Osteocyte (in vitro differentiated cells): ENCODE results near the gene ITGA11. TPM values are rescaled to one million over a fixed set of nuclear protein-coding genes. Genes with fewer than 3 reads are reported as not detected.

Experiments
- DNase-seq: peaks from one replicate; pipeline ENCODE4 v3.0.0; 2021; ENCODE audit warnings: mixed read lengths; ENCODE audit not compliant: unreplicated experiment; ENCODE audit errors: extremely low spot score
- H3K27ac Mint-ChIP-seq: one replicate; pipeline ENCODE4 v1.8.0; 2021; ENCODE audit warnings: mild to moderate bottlenecking, mixed read lengths; ENCODE audit not compliant: unreplicated experiment
- H3K27me3 Mint-ChIP-seq: one replicate; pipeline ENCODE4 v1.8.0; 2021; ENCODE audit warnings: mixed read lengths; ENCODE audit not compliant: unreplicated experiment
- H3K36me3 Mint-ChIP-seq: one replicate; pipeline ENCODE4 v1.8.0; 2021; ENCODE audit warnings: mixed read lengths; ENCODE audit not compliant: unreplicated experiment
- H3K4me1 Mint-ChIP-seq: one replicate; pipeline ENCODE4 v1.8.0; 2021; ENCODE audit warnings: mixed read lengths; ENCODE audit not compliant: unreplicated experiment
- H3K4me3 Mint-ChIP-seq: one replicate; pipeline ENCODE4 v1.8.0; 2021; ENCODE audit warnings: mild to moderate bottlenecking, moderate library complexity, mixed read lengths; ENCODE audit not compliant: unreplicated experiment
- H3K9me3 Mint-ChIP-seq: one replicate; pipeline ENCODE4 v1.8.0; 2021; ENCODE audit warnings: mixed read lengths; ENCODE audit not compliant: unreplicated experiment
- total RNA-seq: library from RNA; stranded (reverse); gene quantifications from 2 replicates; pipeline ENCODE4 v1.2.1, GENCODE V29; 2021
- TF ChIP-seq, protein P1 (sequence below): fragments of 200-600 bp; sonication (generic); IDR thresholded peaks from 2 replicates; pipeline ENCODE4 v1.5.0; 2021; ENCODE audit warnings: antibody characterized with exemption, mild to moderate bottlenecking, moderate library complexity

ITGA11 gene
- total RNA-seq, 1 donor from 2014 or later = 1,149 TPM

DNA sequence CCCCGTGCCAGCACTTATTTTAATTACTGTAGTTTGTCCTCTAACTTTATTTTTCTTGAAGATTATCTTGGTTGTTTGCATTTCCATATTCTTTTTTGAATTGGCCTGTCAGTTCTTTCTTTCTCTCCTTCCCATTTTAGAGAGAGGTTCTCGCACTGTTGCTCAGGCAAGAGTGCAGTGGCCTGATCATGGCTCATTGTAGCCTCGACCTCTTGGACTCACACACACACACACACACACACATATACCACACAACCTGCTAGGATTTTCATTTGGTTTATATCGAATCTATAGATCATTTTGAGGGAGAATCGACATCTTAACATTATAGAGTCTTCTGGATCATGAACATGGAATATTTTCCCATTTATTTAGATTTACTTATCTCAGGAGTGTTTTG, 145.7 kb downstream of the ITGA11 start:
- peaks cover 77% of the 10 kb centered on the region for H3K4me1 Mint-ChIP-seq
- H3K27ac Mint-ChIP-seq = peak overlapping the region; percentile 75
- H3K4me3 Mint-ChIP-seq = peak overlapping the region; percentile 2
- DNase-seq = no peak
- H3K36me3 Mint-ChIP-seq = peaks cover 55% of the 10 kb centered on the region
- peaks cover 5% of the 10 kb centered on the region for H3K9me3 Mint-ChIP-seq
- TF ChIP-seq, protein P1, sequence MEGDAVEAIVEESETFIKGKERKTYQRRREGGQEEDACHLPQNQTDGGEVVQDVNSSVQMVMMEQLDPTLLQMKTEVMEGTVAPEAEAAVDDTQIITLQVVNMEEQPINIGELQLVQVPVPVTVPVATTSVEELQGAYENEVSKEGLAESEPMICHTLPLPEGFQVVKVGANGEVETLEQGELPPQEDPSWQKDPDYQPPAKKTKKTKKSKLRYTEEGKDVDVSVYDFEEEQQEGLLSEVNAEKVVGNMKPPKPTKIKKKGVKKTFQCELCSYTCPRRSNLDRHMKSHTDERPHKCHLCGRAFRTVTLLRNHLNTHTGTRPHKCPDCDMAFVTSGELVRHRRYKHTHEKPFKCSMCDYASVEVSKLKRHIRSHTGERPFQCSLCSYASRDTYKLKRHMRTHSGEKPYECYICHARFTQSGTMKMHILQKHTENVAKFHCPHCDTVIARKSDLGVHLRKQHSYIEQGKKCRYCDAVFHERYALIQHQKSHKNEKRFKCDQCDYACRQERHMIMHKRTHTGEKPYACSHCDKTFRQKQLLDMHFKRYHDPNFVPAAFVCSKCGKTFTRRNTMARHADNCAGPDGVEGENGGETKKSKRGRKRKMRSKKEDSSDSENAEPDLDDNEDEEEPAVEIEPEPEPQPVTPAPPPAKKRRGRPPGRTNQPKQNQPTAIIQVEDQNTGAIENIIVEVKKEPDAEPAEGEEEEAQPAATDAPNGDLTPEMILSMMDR = no peak
- no peaks in the 10 kb centered on the region for H3K27me3 Mint-ChIP-seq

DNA sequence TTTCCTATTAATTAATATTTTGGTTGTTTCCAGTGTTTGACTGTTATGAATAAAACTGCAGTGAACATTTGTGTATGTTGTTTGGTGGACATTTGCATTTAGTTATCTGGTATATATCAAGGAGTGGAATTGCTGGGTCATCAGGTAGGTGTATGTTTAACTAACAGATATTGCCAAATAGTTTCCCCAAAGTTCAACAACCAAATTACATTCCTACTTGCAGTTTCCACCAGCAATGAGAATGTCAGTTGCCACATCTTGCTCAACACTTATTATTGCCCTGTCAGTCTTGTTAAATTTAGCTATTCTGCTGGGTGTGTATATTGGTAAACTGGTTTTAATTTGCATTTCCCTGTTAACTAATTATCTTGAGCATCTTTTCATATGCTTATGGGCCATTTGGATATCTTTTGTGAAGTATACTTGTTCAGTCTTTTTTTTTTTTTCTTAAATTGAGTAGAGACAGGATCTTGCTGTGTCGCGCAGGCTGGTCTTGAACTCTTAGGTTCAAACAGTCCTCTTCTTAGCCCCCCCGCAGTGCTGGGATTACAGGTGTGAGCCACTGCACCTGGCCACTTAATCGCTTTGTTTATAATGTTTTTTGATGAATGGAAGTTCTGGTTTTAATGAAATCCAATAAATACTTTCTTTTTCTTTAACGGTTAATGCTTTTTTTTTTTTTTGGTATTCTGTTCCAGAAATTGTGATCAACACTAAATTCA, 146.5 kb downstream of the ITGA11 start:
- Mint-ChIP-seq H3K4me1 (peaks cover 81% of the 10 kb centered on the region), H3K9me3 (peaks cover 5% of the 10 kb centered on the region), H3K36me3 (peaks cover 51% of the 10 kb centered on the region), H3K27me3 (no peaks in the 10 kb centered on the region), H3K4me3 (no peak overlapping the region), H3K27ac (peak overlapping the region; percentile 75)
- no peak for DNase-seq
- TF ChIP-seq, protein P1 = no peak

DNA sequence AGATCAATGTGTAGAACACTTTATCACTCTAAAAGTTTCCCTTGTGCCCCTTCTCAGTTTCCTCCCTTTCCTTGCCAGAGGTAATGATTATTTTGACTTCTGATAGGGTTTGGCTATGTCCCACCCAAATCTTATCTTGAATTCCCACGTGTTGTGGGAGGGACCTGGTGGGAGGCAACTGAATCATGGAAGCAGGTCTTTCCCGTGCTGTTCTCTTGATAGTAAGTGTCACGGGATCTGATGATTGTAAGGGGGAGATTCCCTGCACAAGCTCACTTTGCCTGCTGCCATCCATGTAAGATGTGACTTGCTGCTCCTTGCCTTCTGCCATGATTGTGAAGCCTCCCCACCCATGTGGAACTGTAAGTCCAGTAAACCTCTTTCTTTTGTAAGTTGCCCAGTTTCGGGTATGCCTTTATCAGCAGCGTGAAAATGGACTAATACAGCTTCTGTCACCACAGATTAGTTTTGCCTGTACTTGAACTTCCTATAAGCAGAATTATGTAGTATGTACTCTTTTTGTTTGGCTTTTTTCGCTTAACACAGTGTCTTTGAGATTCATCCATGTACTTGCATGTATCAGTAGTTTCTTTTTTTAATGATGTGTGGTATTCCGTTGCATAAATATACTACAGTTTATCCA, 147.2 kb downstream of the ITGA11 start:
- TF ChIP-seq, protein P1 = no peak
- Mint-ChIP-seq H3K27ac (peak overlapping the region; percentile 75), H3K36me3 (peaks cover 51% of the 10 kb centered on the region), H3K4me3 (no peak overlapping the region), H3K27me3 (no peaks in the 10 kb centered on the region), H3K4me1 (peaks cover 81% of the 10 kb centered on the region), H3K9me3 (peaks cover 5% of the 10 kb centered on the region)
- DNase-seq = no peak

DNA sequence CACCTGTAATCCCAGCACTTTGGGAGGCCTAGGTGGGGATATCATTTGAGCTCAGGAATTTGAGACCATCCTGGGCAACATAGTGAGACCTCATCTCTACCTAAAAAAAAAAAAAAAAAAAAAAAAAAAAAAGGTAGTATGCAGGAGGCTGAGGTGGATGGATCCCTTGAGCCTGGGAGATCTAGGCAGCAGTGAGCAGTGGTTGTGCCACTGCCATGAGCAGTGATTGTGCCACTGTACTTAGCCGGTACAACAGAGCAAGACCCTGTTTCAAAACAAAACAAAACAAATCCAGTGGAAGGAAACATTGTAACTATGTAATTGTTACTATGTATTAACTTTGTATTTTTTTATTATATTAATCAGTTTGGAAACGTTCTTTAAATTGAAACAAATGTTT, 148.6 kb downstream of the ITGA11 start:
- peaks cover 71% of the 10 kb centered on the region for H3K4me1 Mint-ChIP-seq
- H3K9me3 Mint-ChIP-seq = peaks cover 5% of the 10 kb centered on the region
- H3K36me3 Mint-ChIP-seq = peaks cover 42% of the 10 kb centered on the region
- H3K4me3 Mint-ChIP-seq = no peak overlapping the region
- H3K27me3 Mint-ChIP-seq = no peaks in the 10 kb centered on the region
- H3K27ac Mint-ChIP-seq = peak overlapping the region; percentile 84
- TF ChIP-seq, protein P1 = no peak
- no peak for DNase-seq

DNA sequence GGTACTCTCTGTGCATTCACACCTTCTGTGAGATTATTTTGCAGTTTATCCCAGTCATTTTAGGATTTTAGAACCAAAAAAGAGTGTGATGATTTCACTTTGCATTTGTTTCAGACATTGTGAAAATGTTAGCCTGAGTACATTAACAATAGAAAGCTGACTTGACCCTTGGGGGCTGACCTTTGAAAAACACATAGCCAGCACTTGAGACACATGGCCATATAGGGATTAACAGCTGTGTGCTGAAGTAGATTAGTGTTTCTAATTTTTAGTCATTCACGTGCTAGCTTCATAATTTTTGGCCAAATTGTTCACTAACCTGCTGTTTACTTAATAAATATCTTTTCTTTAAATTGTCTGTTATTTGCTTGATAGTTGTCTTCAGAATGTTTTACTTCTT, 151.0 kb downstream of the ITGA11 start:
- no peaks in the 10 kb centered on the region for H3K27me3 Mint-ChIP-seq
- DNase-seq = no peak
- peaks cover 69% of the 10 kb centered on the region for H3K4me1 Mint-ChIP-seq
- peak overlapping the region; percentile 97 for H3K27ac Mint-ChIP-seq
- TF ChIP-seq, protein P1 = no peak
- H3K4me3 Mint-ChIP-seq = peak overlapping the region; percentile 95
- H3K36me3 Mint-ChIP-seq = peaks cover 27% of the 10 kb centered on the region
- peaks cover 5% of the 10 kb centered on the region for H3K9me3 Mint-ChIP-seq
